HUES6 (cell line): Measurements from ENCODE around the gene LRRC59.
"Not testable (repeated sequence)": the region's sequence is repeated elsewhere in the genome, so short reads cannot be mapped to it uniquely, and the experiment has no call there.

Experiments
- H3K27ac ChIP-seq: 2 replicates; pipeline ENCODE4 v1.7.0; 2013; ENCODE audit warnings: low read depth, mild to moderate bottlenecking, low read length, inconsistent platforms
- H3K27me3 ChIP-seq: 2 replicates; pipeline ENCODE4 v1.6.1; 2013; ENCODE audit warnings: low read length; ENCODE audit not compliant: control insufficient read depth, insufficient read depth
- H3K36me3 ChIP-seq: 2 replicates; pipeline ENCODE4 v1.6.1; 2013; ENCODE audit warnings: low read length; ENCODE audit not compliant: control insufficient read depth, insufficient read depth
- H3K4me1 ChIP-seq: 2 replicates; pipeline ENCODE4 v1.6.1; 2013; ENCODE audit warnings: low read length; ENCODE audit not compliant: control insufficient read depth, insufficient read depth
- H3K4me3 ChIP-seq: 2 replicates; pipeline ENCODE4 v1.5.1; 2013; ENCODE audit warnings: low read depth, low read length
- H3K9ac ChIP-seq: one replicate; pipeline ENCODE4 v1.6.1; 2013; ENCODE audit warnings: mild to moderate bottlenecking, low read length
- H3K9me3 ChIP-seq: 2 replicates; pipeline ENCODE4 v1.6.1; 2013; ENCODE audit warnings: low read depth, low read length; ENCODE audit not compliant: control insufficient read depth, insufficient read depth

The LRRC59 gene

GRCh38 chr17:50430821-50431618 lies 33.7 kb upstream of the LRRC59 start:
- Histone ChIP-seq H3K36me3 (peaks cover 3% of the 10 kb centered on the region; the same call in 1 of the 2 replicates), H3K27ac (no peak overlapping the region), H3K9me3 (no peaks in the 10 kb centered on the region), H3K4me1 (peaks cover 14% of the 10 kb centered on the region), H3K27me3 (no peaks in the 10 kb centered on the region), H3K9ac (no peak overlapping the region), H3K4me3 (no peak overlapping the region)

GRCh38 chr17:50429793-50430192 lies 32.5 kb upstream of the LRRC59 start:
- Histone ChIP-seq H3K4me3 (no peak overlapping the region), H3K36me3 (peaks cover 3% of the 10 kb centered on the region; the same call in 1 of the 2 replicates), H3K27me3 (peaks cover 7% of the 10 kb centered on the region), H3K4me1 (peaks cover 22% of the 10 kb centered on the region), H3K9me3 (no peaks in the 10 kb centered on the region), H3K27ac (no peak overlapping the region), H3K9ac (no peak overlapping the region)

- Histone ChIP-seq H3K36me3 (peaks cover 3% of the 10 kb centered on the region; the same call in 1 of the 2 replicates), H3K27me3 (peaks cover 7% of the 10 kb centered on the region), H3K4me1 (peaks cover 22% of the 10 kb centered on the region), H3K27ac (no peak overlapping the region), H3K9ac (no peak overlapping the region), H3K9me3 (no peaks in the 10 kb centered on the region), H3K4me3 (no peak overlapping the region)
Measured at GRCh38 chr17:50428831-50429424, 31.6 kb upstream of the LRRC59 start.

GRCh38 chr17:50428126-50428525 lies 30.8 kb upstream of the LRRC59 start:
- not testable (repeated sequence) for H3K9ac ChIP-seq, H3K4me3 ChIP-seq, H3K36me3 ChIP-seq, H3K27me3 ChIP-seq, H3K27ac ChIP-seq, H3K9me3 ChIP-seq
- H3K4me1 ChIP-seq = peaks cover 22% of the 10 kb centered on the region

GRCh38 chr17:50426814-50427787 lies 29.8 kb upstream of the LRRC59 start:
- Histone ChIP-seq H3K27me3 (peaks cover 7% of the 10 kb centered on the region), H3K4me3 (peak overlapping the region; percentile 70), H3K9me3 (no peaks in the 10 kb centered on the region), H3K9ac (peak overlapping the region; percentile 43), H3K4me1 (peaks cover 22% of the 10 kb centered on the region), H3K27ac (no peak overlapping the region), H3K36me3 (peaks cover 3% of the 10 kb centered on the region; the same call in 1 of the 2 replicates)

GRCh38 chr17:50426472-50426782 lies 29.1 kb upstream of the LRRC59 start:
- peaks cover 22% of the 10 kb centered on the region for H3K4me1 ChIP-seq
- H3K27ac ChIP-seq = no peak overlapping the region
- H3K36me3 ChIP-seq = peaks cover 3% of the 10 kb centered on the region; the same call in 1 of the 2 replicates
- peaks cover 7% of the 10 kb centered on the region for H3K27me3 ChIP-seq
- H3K4me3 ChIP-seq = peak overlapping the region; percentile 70
- no peaks in the 10 kb centered on the region for H3K9me3 ChIP-seq
- peak overlapping the region; percentile 43 for H3K9ac ChIP-seq

- Histone ChIP-seq H3K4me3 (peak within 1 kb of the TSS; percentile 70), H3K27ac (no peak within 1 kb of the TSS), H3K4me1 (peaks cover 18% of the 10 kb centered on the region), H3K36me3 (peaks cover 3% of the 10 kb centered on the region; the same call in 1 of the 2 replicates), H3K9me3 (no peaks in the 10 kb centered on the region), H3K27me3 (peaks cover 7% of the 10 kb centered on the region), H3K9ac (peak within 1 kb of the TSS; percentile 67)
Measured at GRCh38 chr17:50425682-50426471, 28.6 kb upstream of the LRRC59 start, which contains the start of gene ACSF2. Gene ACSF2, plus strand, starts transcription at chr17:50426218. Its CDS starts 44 bp downstream, at chr17:50426262.

- H3K4me1 ChIP-seq = peaks cover 18% of the 10 kb centered on the region
- no peak overlapping the region for H3K27ac ChIP-seq
- peak overlapping the region; percentile 67 for H3K9ac ChIP-seq
- no peaks in the 10 kb centered on the region for H3K9me3 ChIP-seq
- peaks cover 3% of the 10 kb centered on the region; the same call in 1 of the 2 replicates for H3K36me3 ChIP-seq
- H3K27me3 ChIP-seq = peaks cover 7% of the 10 kb centered on the region
- H3K4me3 ChIP-seq = peak overlapping the region; percentile 70
Measured at GRCh38 chr17:50424996-50425681, 27.8 kb upstream of the LRRC59 start.

GRCh38 chr17:50424246-50424995 lies 27.1 kb upstream of the LRRC59 start:
- H3K9me3 ChIP-seq = no peaks in the 10 kb centered on the region
- H3K27me3 ChIP-seq = peaks cover 7% of the 10 kb centered on the region
- no peak overlapping the region for H3K9ac ChIP-seq
- H3K27ac ChIP-seq = no peak overlapping the region
- H3K4me1 ChIP-seq = peaks cover 18% of the 10 kb centered on the region
- H3K36me3 ChIP-seq = peaks cover 3% of the 10 kb centered on the region; the same call in 1 of the 2 replicates
- no peak overlapping the region for H3K4me3 ChIP-seq
